Ishikawa (cell line): ENCODE data around the gene HEATR1.

Experiments used
- CEBPB ChIP-seq: IDR thresholded peaks from 2 replicates; pipeline ENCODE4 v1.6.1; 2012
- CREB1 ChIP-seq: IDR thresholded peaks from 2 replicates; pipeline ENCODE4 v1.6.1; 2012; ENCODE audit warnings: low read depth
- EGR1 ChIP-seq: IDR thresholded peaks from 2 replicates; pipeline ENCODE4 v1.6.1; 2012
- EP300 ChIP-seq: IDR thresholded peaks from 2 replicates; pipeline ENCODE4 v1.6.1; 2012; ENCODE audit warnings: borderline replicate concordance
- FOXM1 ChIP-seq: IDR thresholded peaks from 2 replicates; pipeline ENCODE4 v1.6.1; 2012; ENCODE audit warnings: low read depth, borderline replicate concordance
- NFIC ChIP-seq: IDR thresholded peaks from 2 replicates; pipeline ENCODE4 v1.6.1; 2012
- RAD21 ChIP-seq: IDR thresholded peaks from 2 replicates; pipeline ENCODE4 v1.6.1; 2012; ENCODE audit warnings: low read depth
- REST ChIP-seq: IDR thresholded peaks from 2 replicates; pipeline ENCODE4 v1.6.1; 2012; ENCODE audit warnings: low read depth, mild to moderate bottlenecking
- TAF1 ChIP-seq: IDR thresholded peaks from 2 replicates; pipeline ENCODE4 v1.6.1; 2012; ENCODE audit warnings: low read depth, mild to moderate bottlenecking
- TCF12 ChIP-seq: IDR thresholded peaks from 2 replicates; pipeline ENCODE4 v1.6.1; 2012; ENCODE audit warnings: low read depth
- TEAD4 ChIP-seq: IDR thresholded peaks from 2 replicates; pipeline ENCODE4 v1.6.1; 2012
- USF1 ChIP-seq: IDR thresholded peaks from 2 replicates; pipeline ENCODE4 v1.6.1; 2012
- YY1 ChIP-seq: IDR thresholded peaks from 2 replicates; pipeline ENCODE4 v1.6.1; 2012; ENCODE audit warnings: low read depth
- ZBTB7A ChIP-seq: IDR thresholded peaks from 2 replicates; pipeline ENCODE4 v1.6.1; 2012; ENCODE audit warnings: low read depth
- TF ChIP-seq, protein P1 (sequence below): IDR thresholded peaks from 2 replicates; pipeline ENCODE4 v1.6.1; 2012

Gene HEATR1

DNA sequence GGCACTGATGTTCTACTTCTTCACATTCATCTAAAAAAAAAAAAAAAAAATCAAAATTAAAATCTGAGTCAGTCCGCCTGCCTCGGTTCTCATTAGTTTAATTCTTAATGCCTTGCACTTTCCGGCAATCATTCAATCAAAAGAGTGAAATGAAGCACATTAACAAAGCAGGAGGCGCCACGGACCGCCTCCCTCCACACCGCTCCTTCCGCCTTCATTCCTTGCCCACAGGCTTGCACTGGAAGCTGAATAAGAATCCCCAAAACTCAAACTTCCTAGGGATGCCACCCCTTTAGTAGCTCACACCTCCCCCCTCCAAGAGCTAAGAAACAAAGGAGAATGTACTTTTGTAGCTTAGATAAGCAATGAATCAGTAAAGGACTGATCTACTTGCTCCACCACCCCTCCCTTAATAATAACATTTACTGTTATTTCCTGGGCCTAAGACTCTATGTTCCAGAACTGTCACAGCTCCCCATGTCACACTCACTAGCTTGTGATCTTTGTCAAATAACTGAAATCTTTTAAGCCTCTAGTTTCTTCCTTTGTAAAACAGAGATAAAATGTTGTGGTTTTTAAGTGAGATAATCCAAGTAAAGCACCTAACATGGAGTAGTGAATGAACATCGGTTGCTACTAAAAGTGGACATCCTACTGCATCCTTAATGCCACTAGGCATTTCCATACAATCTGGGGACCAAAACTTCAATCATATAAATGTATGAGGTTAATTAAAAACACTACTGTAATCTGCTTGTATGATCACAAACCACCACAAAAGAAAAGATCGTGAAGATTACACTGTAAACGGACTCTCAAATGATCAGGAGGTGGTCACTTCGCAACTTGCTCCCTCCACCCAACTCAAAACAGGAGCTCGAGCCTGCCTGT, 53.1 kb downstream of the HEATR1 start:
- TF ChIP-seq EGR1 (no peak), RAD21 (no peak), ZBTB7A (no peak), CREB1 (no peak), TAF1 (no peak), TCF12 (no peak)

DNA sequence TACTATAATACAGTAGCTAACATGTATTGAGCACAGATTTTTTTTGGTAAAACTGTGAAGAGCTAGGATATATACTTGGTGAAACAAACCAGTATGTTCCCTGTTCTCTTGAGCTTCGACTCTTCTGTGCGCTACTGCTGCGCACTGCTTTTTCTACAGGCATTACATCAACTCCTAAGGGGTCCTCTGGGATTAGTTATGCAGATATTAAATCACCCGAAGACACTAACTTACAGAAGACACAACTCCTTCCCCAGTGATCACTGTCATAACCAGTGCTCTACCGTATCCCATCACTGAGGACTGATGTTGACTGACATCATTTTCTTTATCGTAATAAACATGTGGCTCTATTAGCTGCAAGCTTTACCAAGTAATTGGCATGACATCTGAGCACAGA, 55.9 kb downstream of the HEATR1 start:
- no peak for TF ChIP-seq TAF1
- TF ChIP-seq, protein P1, sequence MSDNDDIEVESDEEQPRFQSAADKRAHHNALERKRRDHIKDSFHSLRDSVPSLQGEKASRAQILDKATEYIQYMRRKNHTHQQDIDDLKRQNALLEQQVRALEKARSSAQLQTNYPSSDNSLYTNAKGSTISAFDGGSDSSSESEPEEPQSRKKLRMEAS = no peak
- TF ChIP-seq TCF12 = no peak
- no peak for TF ChIP-seq NFIC
- no peak for TF ChIP-seq YY1
- TF ChIP-seq EGR1 = no peak
- TF ChIP-seq USF1 = no peak
- no peak for TF ChIP-seq TEAD4
- no peak for TF ChIP-seq CREB1
- TF ChIP-seq CEBPB = no peak
- no peak for TF ChIP-seq EP300
- TF ChIP-seq RAD21 = no peak
- TF ChIP-seq REST = no peak
- TF ChIP-seq ZBTB7A = no peak
- TF ChIP-seq FOXM1 = no peak

DNA sequence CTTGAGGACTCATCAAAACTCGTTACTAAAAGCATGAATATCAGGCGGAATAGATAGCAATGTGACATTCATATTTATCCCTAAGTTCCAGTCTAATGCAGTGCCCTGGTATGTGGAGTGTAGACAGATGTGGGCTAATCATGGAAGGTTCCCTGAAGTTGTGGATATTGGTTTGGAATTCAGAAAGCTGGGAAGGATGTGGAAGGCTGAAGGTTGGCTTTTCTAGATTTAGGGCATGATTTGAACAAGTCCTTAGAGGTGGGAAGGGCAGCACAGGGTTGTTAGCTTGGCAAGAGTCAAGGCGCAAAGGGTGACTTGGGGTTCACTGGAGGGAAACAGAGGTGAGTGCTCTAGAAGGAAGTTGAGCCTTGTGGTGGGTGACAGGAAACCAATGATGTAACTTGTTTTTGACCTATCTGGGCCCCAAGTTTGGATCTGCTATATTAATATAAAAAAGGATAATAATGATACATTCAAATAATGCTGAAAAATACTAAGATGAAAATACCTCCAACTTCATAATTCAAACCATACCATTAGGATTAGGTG, 58.6 kb downstream of the HEATR1 start:
- TF ChIP-seq CEBPB (no peak), REST (no peak), TAF1 (no peak), EP300 (no peak), CREB1 (no peak), TCF12 (no peak), RAD21 (no peak), EGR1 (no peak), USF1 (no peak), YY1 (no peak), TEAD4 (no peak), ZBTB7A (no peak), FOXM1 (no peak), NFIC (no peak)
- TF ChIP-seq, protein P1 = no peak

- TF ChIP-seq TAF1 (no peak), EGR1 (no peak), TEAD4 (no peak), USF1 (no peak), CREB1 (no peak), CEBPB (no peak), ZBTB7A (no peak), FOXM1 (no peak), EP300 (no peak), YY1 (no peak), NFIC (no peak), TCF12 (no peak), RAD21 (no peak), REST (no peak)
- TF ChIP-seq, protein P1 = no peak
Observed at GRCh38 chr1:236543065-236543669, 61.1 kb downstream of the HEATR1 start.
